HG03196 (cell line): ENCODE measurements around the gene FAM81A.

Experiments used
- ATAC-seq: cut with Tn5 transposase; IDR thresholded peaks from one replicate; pipeline ENCODE4 v1.9.1; 2021; ENCODE audit not compliant: unreplicated experiment

FAM81A gene

DNA sequence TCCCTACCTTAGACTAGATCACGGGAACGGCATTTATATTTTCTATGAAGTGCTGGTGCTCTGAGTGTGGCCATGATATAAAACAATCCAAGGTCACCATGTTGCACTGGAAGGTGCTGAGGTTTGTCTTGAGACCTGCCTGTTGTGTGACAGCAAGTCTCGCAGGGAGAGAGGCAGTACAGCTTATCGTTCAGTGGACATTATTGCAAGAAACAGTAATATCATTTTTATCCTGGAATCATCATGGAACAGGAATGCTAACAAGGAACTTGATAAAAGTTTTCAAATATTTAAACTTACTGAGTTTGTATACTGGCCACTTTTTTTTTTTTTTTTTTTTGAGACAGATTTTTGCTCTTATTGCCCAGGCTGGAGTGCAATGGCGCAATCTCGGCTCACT, 133.6 kb downstream of the FAM81A start:
- ATAC-seq: no peak
